Urothelium cell line (cell line): ENCODE data around the gene EYS.
"Not testable (repeated sequence)": the region's sequence is repeated elsewhere in the genome, so short reads cannot be mapped to it uniquely, and the experiment has no call there.

ENCODE experiments used
- DNase-seq: peaks from one replicate; pipeline ENCODE4 v3.0.0; 2011; ENCODE audit warnings: low spot score, mixed read lengths
- FAIRE-seq: peaks from 2 replicates; lab custom pipeline; 2011; peaks lifted over from hg19 to GRCh38; lab: Jason Lieb, UNC

Gene EYS

GRCh38 chr6:64516393-64516792, 1190.6 kb downstream of the EYS start:
- FAIRE-seq = no peak
- DNase-seq = no peak

DNA sequence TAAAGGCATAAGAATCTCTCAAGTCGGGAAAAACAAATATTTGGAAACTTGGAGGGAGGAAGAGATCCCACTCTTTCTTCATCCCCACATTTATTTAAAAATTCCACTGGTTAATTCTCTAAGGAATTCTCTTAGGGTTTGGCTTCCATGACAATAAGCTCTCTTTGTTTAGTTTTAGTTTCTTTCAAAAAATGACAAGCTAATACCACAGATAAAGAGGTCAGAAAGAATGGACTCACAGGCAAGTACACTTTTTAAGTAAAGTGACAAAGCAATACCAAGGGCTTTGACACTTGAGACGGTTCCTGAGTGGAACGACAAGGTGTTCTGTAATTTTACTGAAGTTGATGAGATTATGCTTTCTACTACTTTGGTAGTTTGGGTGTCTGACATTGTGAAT, 1199.4 kb downstream of the EYS start:
- FAIRE-seq = no peak

GRCh38 chr6:64505312-64505711, 1201.7 kb downstream of the EYS start:
- DNase-seq (peak; percentile 32), FAIRE-seq (no peak)

More for the DNA sequence above, 1199.4 kb downstream of the EYS start:
- no peak for DNase-seq

DNA sequence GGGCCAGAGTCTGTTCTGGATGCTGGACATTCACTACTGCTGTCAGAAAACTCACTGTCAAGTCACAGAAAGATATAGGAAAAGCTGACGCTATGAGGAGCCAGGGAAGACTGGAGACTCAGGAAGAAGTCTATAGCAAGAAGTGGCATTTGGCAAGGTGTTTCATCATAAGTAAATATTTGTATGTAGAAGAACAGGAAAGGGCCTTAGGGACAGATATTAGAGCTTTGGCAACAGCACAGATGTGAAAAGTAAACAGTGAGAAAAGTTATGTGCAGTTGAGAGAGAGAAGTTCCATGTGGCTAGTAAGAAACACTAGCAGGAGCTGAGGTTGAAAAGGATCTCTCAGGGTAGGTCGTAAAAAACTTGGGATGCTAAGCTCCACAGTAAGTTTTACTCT, 1202.5 kb downstream of the EYS start:
- DNase-seq (no peak), FAIRE-seq (no peak)

GRCh38 chr6:64502801-64503200, 1204.2 kb downstream of the EYS start:
- DNase-seq = no peak
- FAIRE-seq = no peak

GRCh38 chr6:64497634-64498033, 1209.4 kb downstream of the EYS start:
- DNase-seq (no peak), FAIRE-seq (no peak)

- no peak for FAIRE-seq
- no peak for DNase-seq
Measured at GRCh38 chr6:64489763-64490162, 1217.3 kb downstream of the EYS start.

- FAIRE-seq (no peak), DNase-seq (no peak)
Measured at GRCh38 chr6:64486578-64487351, 1220.3 kb downstream of the EYS start.

- DNase-seq (no peak), FAIRE-seq (peak; percentile 9)
Measured at GRCh38 chr6:64483956-64484499, 1223.0 kb downstream of the EYS start.

- FAIRE-seq (no peak), DNase-seq (no peak)
Measured at GRCh38 chr6:64482631-64483030, 1224.4 kb downstream of the EYS start.

GRCh38 chr6:64479134-64479533, 1227.9 kb downstream of the EYS start:
- DNase-seq (no peak), FAIRE-seq (no peak)

- DNase-seq (no peak), FAIRE-seq (no peak)
Measured at GRCh38 chr6:64477391-64477790, 1229.6 kb downstream of the EYS start.

GRCh38 chr6:64476935-64477334, 1230.1 kb downstream of the EYS start:
- FAIRE-seq = no peak

DNA sequence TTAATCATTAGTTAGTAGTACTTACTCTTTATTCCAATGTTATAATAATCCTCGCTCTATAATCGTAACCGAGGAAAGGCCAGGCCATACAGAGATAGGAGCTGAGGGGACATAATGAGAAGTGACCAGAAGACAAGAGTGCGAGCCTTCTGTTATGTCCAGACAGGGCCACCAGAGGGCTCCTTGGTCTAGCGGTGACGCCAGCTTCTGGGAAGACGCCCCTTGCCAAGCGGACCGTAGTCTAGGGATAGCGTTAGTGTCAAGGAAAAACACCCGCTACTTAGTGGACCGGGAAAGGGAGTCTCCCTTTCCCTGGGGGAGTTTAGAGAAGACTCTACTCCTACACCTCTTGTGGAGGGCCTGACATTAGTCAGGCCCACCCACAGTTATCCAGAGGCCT, 1237.6 kb downstream of the EYS start:
- not testable (repeated sequence) for DNase-seq
- peak; percentile 63 for FAIRE-seq

More at GRCh38 chr6:64476935-64477334, 1230.1 kb downstream of the EYS start:
- no peak for DNase-seq

DNA sequence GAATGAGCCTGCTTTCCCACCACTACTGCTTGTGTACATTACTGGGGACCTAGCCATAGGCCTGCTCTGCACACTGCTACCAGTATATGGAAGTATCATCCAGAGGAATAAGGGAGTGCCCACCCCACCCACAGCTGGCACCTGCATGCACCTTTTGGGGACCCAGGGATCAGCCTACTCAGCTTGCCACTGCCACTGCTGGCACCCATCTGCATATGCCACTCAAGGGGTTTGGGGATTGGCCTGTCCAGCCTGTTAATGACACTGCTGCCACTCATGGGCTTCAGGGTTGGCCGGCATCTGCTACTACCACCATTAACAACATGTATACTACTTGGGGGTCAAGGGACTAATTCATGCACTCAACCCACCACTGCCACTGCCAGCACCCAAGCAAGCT, 1239.4 kb downstream of the EYS start:
- FAIRE-seq = no peak
- DNase-seq = no peak

DNA sequence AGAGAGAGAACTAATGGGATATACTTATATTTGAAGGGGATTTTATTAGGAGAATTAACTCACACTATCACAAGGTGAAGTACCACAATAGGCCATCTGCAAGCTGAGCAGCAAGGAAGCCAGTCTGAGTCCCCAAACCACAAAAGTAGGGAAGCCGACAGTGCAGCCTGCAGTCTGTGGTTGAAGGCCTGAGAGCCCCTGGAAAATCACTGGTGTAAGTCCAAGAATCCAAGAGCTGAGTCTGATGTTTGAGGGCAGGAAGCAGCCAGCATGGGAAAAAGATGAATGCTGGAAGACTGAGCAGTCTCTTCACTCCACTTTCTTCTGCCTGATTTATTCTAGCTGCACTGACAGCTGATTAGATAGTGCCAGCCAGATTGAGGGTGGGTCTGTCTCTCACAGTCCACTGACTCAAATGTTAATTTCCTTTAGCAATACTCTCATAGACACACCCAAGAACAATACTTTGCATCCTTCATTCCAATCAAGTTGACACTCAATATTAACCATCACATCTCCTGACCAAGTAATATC, 1247.5 kb downstream of the EYS start:
- FAIRE-seq (no peak), DNase-seq (no peak)

- DNase-seq, FAIRE-seq: not testable (repeated sequence)
Measured at GRCh38 chr6:64448101-64448500, 1258.9 kb downstream of the EYS start.

DNA sequence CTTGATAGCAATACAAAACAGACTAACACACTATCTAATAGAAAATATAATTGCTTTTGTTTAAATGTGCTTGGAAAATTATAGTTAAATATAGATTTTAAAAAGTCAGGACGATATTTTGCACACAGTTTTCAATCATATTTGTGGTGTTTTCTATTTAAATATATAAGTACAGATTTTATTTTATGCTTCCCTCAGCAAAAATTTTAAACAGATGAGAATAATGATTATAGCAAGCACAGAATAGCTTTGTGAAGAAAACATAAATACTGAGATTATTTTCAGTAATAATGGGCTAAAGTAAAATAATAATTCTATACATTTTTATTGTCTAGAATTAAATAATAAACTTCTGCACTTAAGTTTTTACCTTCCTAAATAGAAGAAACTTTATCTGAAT, 1262.0 kb downstream of the EYS start:
- no peak for FAIRE-seq

DNA sequence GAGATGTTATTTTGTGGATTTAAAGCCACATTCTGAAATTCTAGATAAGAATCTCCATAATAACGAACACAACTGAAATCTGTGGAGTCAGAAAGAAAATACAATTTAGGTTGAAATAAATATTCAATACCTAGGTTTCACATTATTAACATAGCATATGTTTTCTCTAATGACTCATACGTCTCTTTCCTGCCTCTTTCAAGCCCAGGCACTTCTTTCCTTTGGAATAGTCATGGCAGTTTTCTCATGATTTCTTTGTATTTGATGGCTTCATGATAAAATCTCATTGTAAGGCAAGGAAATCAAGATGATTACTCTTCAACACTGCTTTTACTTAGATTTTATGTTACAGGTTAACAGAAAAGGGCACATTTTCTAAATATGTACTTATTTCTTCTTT, 1267.8 kb downstream of the EYS start:
- FAIRE-seq (no peak), DNase-seq (no peak)

More for the DNA sequence above, 1262.0 kb downstream of the EYS start:
- DNase-seq = no peak

DNA sequence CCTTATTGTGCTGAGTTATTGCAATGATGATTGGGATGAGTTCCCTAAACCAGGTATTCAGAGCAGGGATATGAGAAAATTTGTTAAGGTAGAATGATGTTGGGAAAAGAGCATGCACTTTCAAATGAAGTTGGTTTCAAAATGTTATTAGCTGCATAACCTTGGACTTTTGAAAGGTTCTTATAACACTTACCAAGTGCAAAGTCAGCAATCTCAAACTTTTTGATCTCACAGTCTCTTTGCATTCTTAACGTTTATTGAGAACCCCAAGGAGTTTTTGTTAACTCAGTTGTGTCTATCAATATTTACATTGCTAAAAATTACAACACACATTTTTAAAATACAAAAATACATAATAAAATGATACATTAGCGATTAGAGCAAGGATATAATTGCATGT, 1269.0 kb downstream of the EYS start:
- no peak for FAIRE-seq

DNA sequence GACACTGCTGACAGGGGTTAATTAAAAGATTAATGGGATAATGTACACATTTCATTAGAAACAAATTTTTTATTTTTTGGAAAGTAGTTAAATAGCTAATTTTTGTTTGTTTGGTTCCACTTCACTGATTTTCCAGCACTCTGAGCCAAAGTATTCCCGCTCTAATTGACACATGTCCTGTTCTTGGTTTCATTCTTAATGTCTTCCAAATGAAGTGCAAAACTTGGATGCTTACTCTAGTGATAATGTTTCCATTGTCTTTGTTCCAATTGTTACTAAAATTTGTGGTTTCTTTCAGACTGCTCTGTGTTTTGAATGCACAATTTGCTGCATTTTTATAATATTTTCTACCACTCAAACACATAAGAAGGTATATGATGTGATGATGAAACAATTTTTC, 1277.1 kb downstream of the EYS start:
- FAIRE-seq (no peak), DNase-seq (no peak)

More for the DNA sequence above, 1269.0 kb downstream of the EYS start:
- DNase-seq = no peak

GRCh38 chr6:64428186-64428585, 1278.8 kb downstream of the EYS start:
- DNase-seq (no peak), FAIRE-seq (no peak)
